Heart right ventricle (tissue), 16 donors: ENCODE results near the gene CHCHD3. TPM values are rescaled to one million over a fixed set of nuclear protein-coding genes. Genes with fewer than 3 reads are reported as not detected.

Source experiments
- ATAC-seq, 8 donors: fragments of 200-7000 bp; cut with Tn5 transposase; one replicate each; pipeline ENCODE4 v1.9.1; 2020; ENCODE audit warnings: mild to moderate bottlenecking in 8 of 8, moderate library complexity in 8 of 8, moderate number of reproducible peaks in 1 of 8
- DNase-seq, 2 donors: peaks; one replicate each; pipeline ENCODE4 v3.0.0-alpha.2; 2020
- H3K27ac ChIP-seq, 10 donors: fragments of 200-600 bp; sonication (generic) in 2 of 10; one replicate each; pipeline versions ENCODE4 v1.5.0 to v1.8.0; 2020 to 2022; ENCODE audit warnings: mild to moderate bottlenecking in 3 of 10
- H3K27me3 ChIP-seq, 7 donors: fragments of 200-600 bp; one replicate each; pipeline ENCODE4 v1.8.0; 2021 to 2022; ENCODE audit warnings: mild to moderate bottlenecking in 2 of 7
- H3K36me3 ChIP-seq, 9 donors: fragments of 200-600 bp; sonication (generic) in 1 of 9; one replicate each; pipeline versions ENCODE4 v1.5.0 to v1.8.0; 2020 to 2022; ENCODE audit warnings: mild to moderate bottlenecking in 2 of 9
- H3K4me1 ChIP-seq, 9 donors: fragments of 200-600 bp; sonication (generic) in 1 of 9; one replicate each; pipeline versions ENCODE4 v1.5.0 to v1.8.0; 2020 to 2022; ENCODE audit warnings: mild to moderate bottlenecking in 4 of 9
- H3K4me3 ChIP-seq, 10 donors: fragments of 200-600 bp; sonication (generic) in 2 of 10; one replicate each; pipeline versions ENCODE4 v1.5.0 to v1.8.0; 2020 to 2022; ENCODE audit warnings: mild to moderate bottlenecking in 7 of 10, moderate library complexity in 2 of 10
- H3K9me3 ChIP-seq, 11 donors: fragments of 200-600 bp in 10 of 11; sonication (generic) in 2 of 11; one replicate each; pipeline versions ENCODE4 v1.5.0 to v1.8.0; 2013 to 2022; ENCODE audit warnings: mild to moderate bottlenecking in 2 of 11, control low read depth in 1 of 11, moderate library complexity in 1 of 11
- whole genome bisulfite sequencing, 2 donors: extraction: QIAGEN DNeasy Blood & Tissue Kit; methylation state at CpG; one replicate each; pipeline ENCODE4 v1.1.7; 2013; ENCODE audit warnings: inconsistent platforms in 1 of 2; 5-methylcytosine and 5-hydroxymethylcytosine counted together
- intact Hi-C, 10 donors: fragments of 100-400 bp; cut with DNase I; formaldehyde crosslinking; loops; one replicate each; pipeline versions ENCODE4 v1.11.1 to v1.14.2; 2022
- polyA plus RNA-seq, 2 donors: library from polyadenylated mRNA; stranded (reverse); fragments of 200-250 nt; gene quantifications; one replicate each; pipeline ENCODE4 v1.2.3, GENCODE V29; 2013
- total RNA-seq, 10 donors: library from RNA; stranded (reverse); fragmentation: NEBNext Ultra II Directional in 3 of 10; extraction: Animal tissue kit (Norgen Biotek cat#: 25700) in 3 of 10; gene quantifications; one replicate each; pipeline versions ENCODE4 v1.2.1 to v1.2.4, GENCODE V29; 2021 to 2023
- TF ChIP-seq, protein P1 (sequence below), 9 donors: fragments of 200-600 bp; sonication (generic) in 2 of 9; IDR thresholded peaks; one replicate each; pipeline versions ENCODE4 v1.5.0 to v1.8.0; 2021 to 2022; ENCODE audit warnings: antibody characterized with exemption in 9 of 9, mild to moderate bottlenecking in 5 of 9, moderate library complexity in 1 of 9
- donor health status: Arrhythmogenic right ventricular cardiomyopathy.
- donor health status: ischemic (EF 13 %, LVEDD 7.1; RV severe dilation, severe dysfunction).
- donor health status: healthy with polysubstance abuse.
- donor health status: DM: no; HTN: yes; CAD: no.
- donor health status: DM: no; HTN: no; CAD: no.
- donor health status: ischemic (EF 25% LVEDD 6.9; RV normal size, moderate dysfunction).
- donor health status: ischemic (EF 25% LVEDD 5.7; RV mildly dilated, moderate dysfunction).
- donor health status: healthy.
- donor health status: DM: yes; HTN: yes; CAD: no.
- donor health status: Ischemic cardiomyopathy.
- donor health status: ischemic (EF 35%, LVEDD 5.7; RV mildly dilated, moderate dysfunction).
- donor health status: nonischemic (EF 11% LVEDD 7.7; RV severe dilation, severe dysfunction).
- donor health status: DM: yes; HTN: yes; CAD: no.
- donor health status: PGD.
- donor health status: ischemic (EF 29% LVEDD 5.4; RV normal size, mild dysfunction).
- donor health status: nonischemic (EF 23%, LVEDD 6.1; RV moderate dilation, normal function).

Gene CHCHD3
- total and polyA plus RNA-seq, 12 donors, result 42.6 to 215 (median 185) TPM

DNA sequence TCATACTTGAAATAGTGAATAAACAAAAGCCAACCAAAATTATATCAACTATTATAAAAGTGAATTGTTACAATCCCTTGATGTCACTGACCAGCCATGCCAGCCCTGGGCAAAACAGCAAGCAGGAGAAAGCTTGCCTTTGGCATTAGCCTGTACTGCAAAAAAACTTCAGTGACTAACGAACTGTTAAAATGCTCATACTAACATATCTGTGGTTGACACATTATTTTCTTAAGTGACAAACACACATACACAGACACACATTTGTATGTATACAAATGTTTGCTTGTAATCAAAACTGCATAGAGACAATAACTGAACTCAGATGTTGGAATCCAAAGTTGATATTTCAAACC lies 29.5 kb downstream of the CHCHD3 start:
- DNase-seq (no peak), ATAC-seq (no peak)
- Histone ChIP-seq H3K36me3 (no peaks in the 10 kb centered on the region), H3K4me1 (peaks cover 10 to 82% (median 41%) of the 10 kb centered on the region in 9 donors), H3K27ac (peak overlapping the region in 6 of 10 donors; percentile 56 to 82 (median 78)), H3K4me3 (no peak overlapping the region), H3K27me3 (no peaks in the 10 kb centered on the region), H3K9me3 (no peaks in the 10 kb centered on the region)
- TF ChIP-seq, protein P1, sequence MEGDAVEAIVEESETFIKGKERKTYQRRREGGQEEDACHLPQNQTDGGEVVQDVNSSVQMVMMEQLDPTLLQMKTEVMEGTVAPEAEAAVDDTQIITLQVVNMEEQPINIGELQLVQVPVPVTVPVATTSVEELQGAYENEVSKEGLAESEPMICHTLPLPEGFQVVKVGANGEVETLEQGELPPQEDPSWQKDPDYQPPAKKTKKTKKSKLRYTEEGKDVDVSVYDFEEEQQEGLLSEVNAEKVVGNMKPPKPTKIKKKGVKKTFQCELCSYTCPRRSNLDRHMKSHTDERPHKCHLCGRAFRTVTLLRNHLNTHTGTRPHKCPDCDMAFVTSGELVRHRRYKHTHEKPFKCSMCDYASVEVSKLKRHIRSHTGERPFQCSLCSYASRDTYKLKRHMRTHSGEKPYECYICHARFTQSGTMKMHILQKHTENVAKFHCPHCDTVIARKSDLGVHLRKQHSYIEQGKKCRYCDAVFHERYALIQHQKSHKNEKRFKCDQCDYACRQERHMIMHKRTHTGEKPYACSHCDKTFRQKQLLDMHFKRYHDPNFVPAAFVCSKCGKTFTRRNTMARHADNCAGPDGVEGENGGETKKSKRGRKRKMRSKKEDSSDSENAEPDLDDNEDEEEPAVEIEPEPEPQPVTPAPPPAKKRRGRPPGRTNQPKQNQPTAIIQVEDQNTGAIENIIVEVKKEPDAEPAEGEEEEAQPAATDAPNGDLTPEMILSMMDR (IDR thresholded peaks at IDR 0.05), result no peak
- 50 to 73% methylated on average over 1 of the region's 1 CpG for WGBS, 2 donors
- intact Hi-C loops, result loop anchor here in 1 of 10 donors (5.0 kb wide), 1 partner anchor 465 kb away; no protein-coding TSS in a partner anchor

DNA sequence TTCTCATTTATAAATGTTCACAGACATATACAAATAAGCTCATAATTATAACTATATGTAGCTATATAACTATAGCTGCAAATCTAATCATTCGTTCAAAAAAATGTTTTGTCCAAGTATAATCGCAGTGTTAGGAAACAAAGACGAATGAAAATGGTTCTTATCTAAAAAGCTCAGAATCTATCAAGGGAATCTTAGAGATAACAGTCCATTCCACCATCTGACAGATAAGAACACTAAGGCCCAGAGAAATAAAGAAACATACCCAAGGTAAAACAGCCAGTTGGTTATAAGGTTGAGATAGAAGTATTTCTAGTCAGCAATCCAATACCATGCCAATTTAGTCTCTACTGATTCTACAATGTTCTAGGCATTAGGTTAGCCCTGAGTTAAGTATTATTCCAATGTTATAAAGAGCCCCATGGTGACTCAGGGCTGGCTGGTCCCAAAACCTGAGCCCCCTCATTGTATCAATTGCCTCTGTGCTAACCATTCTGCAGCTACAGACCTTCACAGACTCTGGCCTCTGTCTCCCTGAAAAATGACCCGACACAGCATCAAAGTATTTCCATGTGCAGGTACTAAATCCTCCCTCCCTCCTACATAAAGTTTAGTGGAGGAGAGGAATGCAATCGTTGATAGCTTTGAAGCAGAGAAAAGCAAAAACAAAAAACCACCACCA lies 30.0 kb downstream of the CHCHD3 start:
- 67% methylated on average over 5 of the region's 5 CpGs for WGBS, 2 donors
- H3K27ac ChIP-seq, result peak overlapping the region in 6 of 10 donors; percentile 42 to 82 (median 78)
- no peak overlapping the region for H3K4me3 ChIP-seq
- H3K9me3 ChIP-seq, result no peaks in the 10 kb centered on the region
- peaks cover 10 to 77% (median 41%) of the 10 kb centered on the region in 9 donors for H3K4me1 ChIP-seq
- TF ChIP-seq, protein P1 (IDR thresholded peaks at IDR 0.05), result no peak
- intact Hi-C loops, result loop anchor here in 1 of 10 donors (5.0 kb wide), 1 partner anchor 465 kb away; no protein-coding TSS in a partner anchor
- H3K36me3 ChIP-seq, result no peaks in the 10 kb centered on the region
- DNase-seq (no peak), ATAC-seq (no peak)
- no peaks in the 10 kb centered on the region for H3K27me3 ChIP-seq

DNA sequence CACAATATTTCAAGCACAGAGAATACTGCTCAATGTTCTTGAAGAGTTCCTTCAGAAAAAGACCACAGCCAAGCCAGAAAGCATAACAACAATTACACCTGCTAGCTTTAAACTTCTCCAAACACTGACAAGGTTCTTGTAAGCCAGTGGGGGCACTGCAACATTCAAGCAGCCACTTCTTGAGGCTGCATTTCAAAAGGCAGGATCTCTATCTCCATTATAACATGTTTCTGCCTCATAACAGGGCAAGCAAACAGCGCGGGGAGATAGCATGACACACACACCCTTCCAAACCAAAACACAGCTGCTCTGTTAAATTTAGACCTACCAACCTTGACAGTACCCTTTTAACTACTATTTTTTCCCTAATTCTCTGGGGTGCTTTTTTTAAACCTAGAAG lies 30.8 kb downstream of the CHCHD3 start:
- 26 to 31% methylated on average over 2 of the region's 2 CpGs for WGBS, 2 donors
- ATAC-seq (peak in 7 of 8 donors; percentile 44 to 59 (median 54)), DNase-seq (peak in 1 of 2 donors; percentile 10)
- TF ChIP-seq, protein P1 (IDR thresholded peaks at IDR 0.05), result peak in 4 of 9 donors; percentile 9 to 41 (median 38)
- Histone ChIP-seq H3K4me3 (no peak overlapping the region), H3K27ac (peak overlapping the region in 6 of 10 donors; percentile 42 to 82 (median 78)), H3K4me1 (peaks cover 8 to 71% (median 41%) of the 10 kb centered on the region in 9 donors), H3K27me3 (no peaks in the 10 kb centered on the region), H3K9me3 (no peaks in the 10 kb centered on the region), H3K36me3 (no peaks in the 10 kb centered on the region)
- intact Hi-C loops, result loop anchor here in 1 of 10 donors (5.0 kb wide), 1 partner anchor 464 kb away; no protein-coding TSS in a partner anchor

DNA sequence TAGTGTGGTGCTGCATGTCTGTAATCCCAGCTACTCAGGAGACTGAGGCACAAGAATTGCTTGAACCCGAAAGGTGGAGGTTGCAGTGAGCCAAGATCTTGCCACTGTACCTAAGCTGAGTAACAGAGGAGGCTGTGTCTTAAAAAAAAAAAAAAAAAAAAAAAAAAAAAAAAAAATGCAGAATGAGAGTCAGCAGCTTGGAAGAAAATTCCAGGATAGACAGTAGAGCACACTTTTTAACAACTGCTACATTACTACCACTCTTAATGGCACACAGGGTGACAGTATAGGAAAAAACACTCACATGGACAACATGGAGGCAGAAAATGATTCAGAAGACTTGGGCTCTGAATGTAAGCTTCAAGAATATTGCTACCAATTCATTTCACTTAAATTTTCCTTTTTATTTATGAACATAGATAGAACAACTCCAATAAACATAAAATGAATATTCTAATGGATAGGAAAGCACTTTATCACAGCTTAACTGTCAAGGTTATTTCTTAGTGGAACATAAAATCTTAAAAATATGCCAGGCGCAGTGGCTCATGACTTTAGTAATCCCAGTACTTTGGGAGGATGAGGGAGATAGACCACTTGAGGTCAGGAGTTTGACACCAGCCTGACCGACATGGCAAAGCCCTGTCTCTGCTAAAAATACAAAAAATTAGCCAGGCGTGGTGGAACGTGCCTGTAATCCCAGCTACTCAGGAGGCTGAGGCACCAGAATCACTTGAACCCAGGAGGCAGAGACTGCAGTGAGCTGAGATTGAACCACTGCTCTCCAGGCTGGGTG lies 31.5 kb downstream of the CHCHD3 start:
- no peaks in the 10 kb centered on the region for H3K36me3 ChIP-seq
- ATAC-seq (peak in 2 of 8 donors; percentile 26 to 28), DNase-seq (no peak)
- peak overlapping the region in 5 of 10 donors; percentile 37 to 82 (median 78) for H3K27ac ChIP-seq
- no peaks in the 10 kb centered on the region for H3K27me3 ChIP-seq
- WGBS, 2 donors, result 63 to 67% methylated on average over 5 of the region's 5 CpGs
- no peaks in the 10 kb centered on the region for H3K9me3 ChIP-seq
- no peak overlapping the region for H3K4me3 ChIP-seq
- intact Hi-C loops, result loop anchor here in 1 of 10 donors (5.0 kb wide), 1 partner anchor 463 kb away; no protein-coding TSS in a partner anchor
- H3K4me1 ChIP-seq, result peaks cover 8 to 64% (median 41%) of the 10 kb centered on the region in 9 donors
- TF ChIP-seq, protein P1 (IDR thresholded peaks at IDR 0.05), result no peak
